Breast epithelium (tissue), 4 donors: ENCODE measurements around the gene SNAPIN. TPM values are rescaled to one million over a fixed set of nuclear protein-coding genes. Genes with fewer than 3 reads are reported as not detected.

ENCODE experiments used
- DNase-seq, 2 donors: peaks; one replicate each; pipeline ENCODE4 v3.0.0-alpha.2; 2019; ENCODE audit warnings: low spot score in 2 of 2
- H3K27ac ChIP-seq, 2 donors: fragments of 200-600 bp; sonication (generic) in 1 of 2; one replicate each; pipeline ENCODE4 v1.5.1; 2016 to 2019; ENCODE audit warnings: mild to moderate bottlenecking in 1 of 2
- H3K27me3 ChIP-seq, 2 donors: fragments of 200-600 bp; sonication (generic) in 1 of 2; one replicate each; pipeline versions ENCODE4 v1.5.1 to v1.6.0; 2017 to 2019; ENCODE audit warnings: control low read depth in 1 of 2, mild to moderate bottlenecking in 1 of 2
- H3K36me3 ChIP-seq: fragments of 200-600 bp; one replicate; pipeline ENCODE4 v1.5.1; 2019
- H3K4me1 ChIP-seq, 2 donors: fragments of 200-600 bp; sonication (generic); one replicate each; pipeline ENCODE4 v1.5.1; 2016 to 2019; ENCODE audit warnings: control low read depth in 1 of 2
- H3K4me3 ChIP-seq, 3 donors: fragments of 200-600 bp; sonication (generic); 1 replicate in 2 of 3; 2 replicates in 1 of 3; pipeline ENCODE4 v1.5.1; 2016 to 2019; ENCODE audit warnings: mild to moderate bottlenecking in 3 of 3, moderate library complexity in 2 of 3
- H3K9me3 ChIP-seq, 2 donors: fragments of 200-600 bp; sonication (generic) in 1 of 2; one replicate each; pipeline ENCODE4 v1.5.1; 2016 to 2019; ENCODE audit warnings: control low read depth in 1 of 2
- POLR2A ChIP-seq: fragments of 450-650 bp; IDR thresholded peaks from one replicate; pipeline ENCODE4 v1.6.1; 2016; ENCODE audit warnings: antibody characterized with exemption, mild to moderate bottlenecking, moderate library complexity
- POLR2AphosphoS5 ChIP-seq, 3 donors: sonication (generic); formaldehyde crosslinking; IDR thresholded peaks; one replicate each; pipeline ENCODE4 v1.6.1; 2017; ENCODE audit warnings: antibody characterized with exemption in 3 of 3
- intact Hi-C: fragments of 100-400 bp; cut with DNase I; formaldehyde crosslinking; loops from one replicate; pipeline ENCODE4 v1.15.1; 2023; ENCODE audit warnings: low total_unique reads
- total RNA-seq, 3 donors: library from RNA; depleted of rRNA; stranded (reverse); fragments of >200 nt; gene quantifications; one replicate each; pipeline ENCODE4 v1.1.0, GENCODE V29; 2016
- TF ChIP-seq, protein P1 (sequence below), 3 donors: fragments of 450-650 bp; IDR thresholded peaks; one replicate each; pipeline ENCODE4 v1.5.1; 2016 to 2017; ENCODE audit warnings: antibody characterized with exemption in 3 of 3, mild to moderate bottlenecking in 3 of 3, moderate library complexity in 3 of 3

Gene SNAPIN
- total RNA-seq, 3 donors from 2014 or later, result 43.3 to 70.7 (median 54.2) TPM

GRCh38 chr1:153610811-153611301 lies 47.6 kb upstream of the SNAPIN start:
- peaks cover 20 to 45% of the 10 kb centered on the region in 2 donors for H3K4me1 ChIP-seq
- peak overlapping the region; percentile 98 to 100 for H3K27ac ChIP-seq
- intact Hi-C loops, result no loop called here
- H3K27me3 ChIP-seq, result no peaks in the 10 kb centered on the region
- no peak for DNase-seq
- peak overlapping the region in 2 of 3 donors; percentile 68 to 83 for H3K4me3 ChIP-seq
- H3K36me3 ChIP-seq, result no peaks in the 10 kb centered on the region
- TF ChIP-seq, protein P1, sequence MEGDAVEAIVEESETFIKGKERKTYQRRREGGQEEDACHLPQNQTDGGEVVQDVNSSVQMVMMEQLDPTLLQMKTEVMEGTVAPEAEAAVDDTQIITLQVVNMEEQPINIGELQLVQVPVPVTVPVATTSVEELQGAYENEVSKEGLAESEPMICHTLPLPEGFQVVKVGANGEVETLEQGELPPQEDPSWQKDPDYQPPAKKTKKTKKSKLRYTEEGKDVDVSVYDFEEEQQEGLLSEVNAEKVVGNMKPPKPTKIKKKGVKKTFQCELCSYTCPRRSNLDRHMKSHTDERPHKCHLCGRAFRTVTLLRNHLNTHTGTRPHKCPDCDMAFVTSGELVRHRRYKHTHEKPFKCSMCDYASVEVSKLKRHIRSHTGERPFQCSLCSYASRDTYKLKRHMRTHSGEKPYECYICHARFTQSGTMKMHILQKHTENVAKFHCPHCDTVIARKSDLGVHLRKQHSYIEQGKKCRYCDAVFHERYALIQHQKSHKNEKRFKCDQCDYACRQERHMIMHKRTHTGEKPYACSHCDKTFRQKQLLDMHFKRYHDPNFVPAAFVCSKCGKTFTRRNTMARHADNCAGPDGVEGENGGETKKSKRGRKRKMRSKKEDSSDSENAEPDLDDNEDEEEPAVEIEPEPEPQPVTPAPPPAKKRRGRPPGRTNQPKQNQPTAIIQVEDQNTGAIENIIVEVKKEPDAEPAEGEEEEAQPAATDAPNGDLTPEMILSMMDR (IDR thresholded peaks at IDR 0.05), result no peak
- TF ChIP-seq POLR2A (no peak), POLR2AphosphoS5 (IDR thresholded peaks at IDR 0.05) (peak in 1 of 3 donors; percentile 20)
- H3K9me3 ChIP-seq, result no peaks in the 10 kb centered on the region

DNA sequence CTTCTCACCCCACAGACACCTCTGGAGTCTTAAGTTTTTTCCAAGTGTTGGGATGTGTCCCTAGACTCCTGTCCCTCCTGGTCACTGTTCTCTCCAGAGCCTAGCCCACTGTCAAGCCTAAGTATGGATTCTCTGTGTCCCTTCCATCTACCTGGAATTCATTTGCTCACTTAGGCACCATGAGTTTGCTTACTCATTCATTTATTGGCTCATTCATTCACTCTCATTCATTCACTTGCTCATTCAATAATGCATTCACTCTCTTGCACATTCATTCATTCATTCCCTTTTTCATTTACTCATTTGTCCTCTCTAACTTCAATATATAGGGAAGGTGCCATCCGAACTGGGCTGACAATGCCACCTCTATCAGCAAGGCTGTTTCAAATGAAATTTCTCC lies 47.1 kb upstream of the SNAPIN start:
- intact Hi-C loops, result no loop called here
- TF ChIP-seq, protein P1 (IDR thresholded peaks at IDR 0.05), result no peak
- TF ChIP-seq POLR2A, result no peak
- Histone ChIP-seq H3K36me3 (no peaks in the 10 kb centered on the region), H3K27ac (peak overlapping the region; percentile 98 to 100), H3K4me1 (peaks cover 20 to 48% of the 10 kb centered on the region in 2 donors), H3K27me3 (no peaks in the 10 kb centered on the region), H3K9me3 (no peaks in the 10 kb centered on the region), H3K4me3 (peak overlapping the region in 2 of 3 donors; percentile 68 to 83)
- DNase-seq, result no peak

DNA sequence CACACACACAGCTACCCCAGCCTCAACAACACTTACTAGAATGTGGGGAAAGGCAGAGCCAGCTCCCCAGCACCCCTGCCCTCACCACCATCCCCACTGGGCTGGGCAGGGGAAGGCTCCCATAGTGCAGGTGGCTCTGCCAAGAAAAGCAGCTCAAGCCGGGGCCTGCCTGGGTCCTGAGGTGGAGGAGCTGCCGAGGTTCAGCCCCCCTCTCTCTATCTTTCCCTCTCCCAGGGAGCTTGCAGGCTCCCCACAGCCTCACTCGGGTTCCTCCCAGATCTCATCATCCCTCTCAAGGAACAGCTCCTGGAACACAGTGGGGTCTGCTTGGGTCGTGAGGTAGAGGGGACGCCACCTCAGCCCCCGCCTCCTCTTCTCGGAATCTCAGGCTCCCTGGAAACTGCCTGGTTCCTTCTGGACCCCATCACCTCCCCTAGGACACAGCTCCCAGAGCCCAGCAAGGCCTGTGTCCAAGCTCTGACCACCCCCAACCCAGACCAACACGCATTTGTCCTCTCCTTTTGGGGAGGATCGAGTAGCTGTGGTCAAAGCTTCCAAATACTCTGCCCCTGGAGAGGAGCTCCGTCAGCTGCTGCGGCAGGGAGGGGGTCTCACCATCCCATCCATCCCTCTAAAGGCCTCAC lies 46.3 kb upstream of the SNAPIN start:
- Histone ChIP-seq H3K27ac (peak overlapping the region; percentile 98 to 100), H3K4me3 (peak overlapping the region; percentile 49 to 83 (median 68)), H3K4me1 (peaks cover 20 to 52% of the 10 kb centered on the region in 2 donors), H3K36me3 (no peaks in the 10 kb centered on the region), H3K27me3 (no peaks in the 10 kb centered on the region), H3K9me3 (no peaks in the 10 kb centered on the region)
- intact Hi-C loops, result no loop called here
- no peak for TF ChIP-seq POLR2AphosphoS5 (IDR thresholded peaks at IDR 0.05)
- TF ChIP-seq, protein P1 (IDR thresholded peaks at IDR 0.05), result no peak
- no peak for TF ChIP-seq POLR2A
- DNase-seq, result peak in 1 of 2 donors; percentile 62

DNA sequence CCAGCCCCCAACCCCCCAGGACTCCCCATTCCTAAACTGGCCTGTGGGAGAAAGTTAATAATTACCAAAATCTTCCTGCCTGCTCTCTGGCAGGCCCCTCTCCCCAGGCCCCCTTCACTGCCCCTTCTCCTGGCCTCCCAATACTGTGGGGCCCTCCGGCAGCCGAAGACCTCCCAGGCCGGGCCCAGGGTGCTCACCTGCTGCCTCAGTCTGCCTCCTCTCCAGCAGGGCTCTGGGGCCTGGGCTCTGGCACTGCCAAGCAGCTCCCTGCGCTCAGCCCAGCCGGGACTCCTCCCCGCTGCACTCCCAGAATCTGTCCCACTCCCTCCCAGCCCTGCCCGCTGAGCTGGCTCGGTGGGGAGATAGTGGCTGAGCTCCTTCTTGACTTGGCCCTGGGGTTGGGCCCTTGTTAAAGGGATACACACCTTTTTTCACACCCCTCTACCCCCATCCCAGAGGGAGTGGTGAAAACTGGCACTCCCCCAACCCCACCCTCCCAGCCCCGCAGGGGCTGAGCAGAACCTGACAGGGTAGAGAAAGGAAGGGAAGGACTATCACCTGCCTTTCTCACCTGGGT lies 45.7 kb upstream of the SNAPIN start, which contains the start of gene S100A16:
S100A16 (minus strand) TSS at position 383 of the 577 bp plus-strand sequence. CDS start 4,986 bp downstream, outside the sequence.
- H3K27me3 ChIP-seq, result no peaks in the 10 kb centered on the region
- TF ChIP-seq POLR2AphosphoS5 (IDR thresholded peaks at IDR 0.05) (peak; percentile 13 to 79 (median 40)), POLR2A (peak; percentile 52)
- TF ChIP-seq, protein P1 (IDR thresholded peaks at IDR 0.05), result no peak
- intact Hi-C loops, result no loop called here
- peak within 1 kb of the TSS; percentile 98 to 100 for H3K27ac ChIP-seq
- H3K36me3 ChIP-seq, result no peaks in the 10 kb centered on the region
- peak; percentile 82 for DNase-seq
- peaks cover 20 to 46% of the 10 kb centered on the region in 2 donors for H3K4me1 ChIP-seq
- H3K9me3 ChIP-seq, result no peaks in the 10 kb centered on the region
- H3K4me3 ChIP-seq, result peak within 1 kb of the TSS; percentile 49 to 83 (median 68)

- intact Hi-C loops, result no loop called here
- H3K36me3 ChIP-seq, result no peaks in the 10 kb centered on the region
- TF ChIP-seq POLR2AphosphoS5 (IDR thresholded peaks at IDR 0.05), result no peak
- TF ChIP-seq, protein P1 (IDR thresholded peaks at IDR 0.05), result no peak
- TF ChIP-seq POLR2A, result no peak
- peak overlapping the region in 2 of 3 donors; percentile 68 to 83 for H3K4me3 ChIP-seq
- no peaks in the 10 kb centered on the region for H3K9me3 ChIP-seq
- DNase-seq, result no peak
- H3K27ac ChIP-seq, result peak overlapping the region; percentile 98 to 100
- H3K27me3 ChIP-seq, result no peaks in the 10 kb centered on the region
- peaks cover 16 to 41% of the 10 kb centered on the region in 2 donors for H3K4me1 ChIP-seq
These were observed 45.1 kb upstream of the SNAPIN start for GRCh38 chr1:153613406-153613805.
